IMR-90 (cell line): ENCODE data around the gene ELP6.

ENCODE experiments used
- BHLHE40 ChIP-seq: fragments of 150-350 bp; IDR thresholded peaks from 2 replicates; pipeline ENCODE4 v1.6.1; 2016; ENCODE audit warnings: mild to moderate bottlenecking, low read depth, low read length
- CEBPB ChIP-seq: IDR thresholded peaks from 2 replicates; pipeline ENCODE4 v1.6.1; 2012; ENCODE audit warnings: low read depth, low read length, improper control_type of control experiment
- CHD1 ChIP-seq: IDR thresholded peaks from 2 replicates; pipeline ENCODE4 v1.6.1; 2012; ENCODE audit warnings: low read depth, low read length, improper control_type of control experiment
- CTCF ChIP-seq: conservative IDR thresholded peaks from 2 replicates; pipeline ENCODE4 v1.5.1; 2012; ENCODE audit warnings: mild to moderate bottlenecking, low read depth, low read length, improper control_type of control experiment
- FOS ChIP-seq: fragments of 150-350 bp; IDR thresholded peaks from 2 replicates; pipeline ENCODE4 v1.6.1; 2016; ENCODE audit warnings: low read depth, low read length
- MAZ ChIP-seq: IDR thresholded peaks from 2 replicates; pipeline ENCODE4 v1.6.1; 2012; ENCODE audit warnings: low read depth, mild to moderate bottlenecking, low read length, improper control_type of control experiment, moderate library complexity, borderline replicate concordance
- MXI1 ChIP-seq: IDR thresholded peaks from 2 replicates; pipeline ENCODE4 v1.6.1; 2012; ENCODE audit warnings: low read depth, mild to moderate bottlenecking, low read length, moderate library complexity, borderline replicate concordance
- POLR2A ChIP-seq: IDR thresholded peaks from 2 replicates; pipeline ENCODE4 v1.6.1; 2012; ENCODE audit warnings: mild to moderate bottlenecking, low read depth, low read length
- RAD21 ChIP-seq: IDR thresholded peaks from 2 replicates; pipeline ENCODE4 v1.6.1; 2012; ENCODE audit warnings: low read length, improper control_type of control experiment
- RCOR1 ChIP-seq: IDR thresholded peaks from 2 replicates; pipeline ENCODE4 v1.6.1; 2012; ENCODE audit warnings: mild to moderate bottlenecking, low read length, improper control_type of control experiment; ENCODE audit not compliant: insufficient replicate concordance
- RFX5 ChIP-seq: IDR thresholded peaks from 2 replicates; pipeline ENCODE4 v1.8.0; 2012; ENCODE audit warnings: low read depth, mild to moderate bottlenecking, low read length, moderate library complexity
- SMC3 ChIP-seq: fragments of 150-350 bp; IDR thresholded peaks from 2 replicates; pipeline ENCODE4 v1.6.1; 2016; ENCODE audit warnings: low read depth, mild to moderate bottlenecking, antibody characterized with exemption, low read length, moderate library complexity
- TF ChIP-seq, protein P1 (sequence below): fragments of 150-350 bp; IDR thresholded peaks from 2 replicates; pipeline ENCODE4 v1.6.1; 2017; ENCODE audit warnings: mild to moderate bottlenecking, antibody characterized with exemption, low read length, low read depth

DNA sequence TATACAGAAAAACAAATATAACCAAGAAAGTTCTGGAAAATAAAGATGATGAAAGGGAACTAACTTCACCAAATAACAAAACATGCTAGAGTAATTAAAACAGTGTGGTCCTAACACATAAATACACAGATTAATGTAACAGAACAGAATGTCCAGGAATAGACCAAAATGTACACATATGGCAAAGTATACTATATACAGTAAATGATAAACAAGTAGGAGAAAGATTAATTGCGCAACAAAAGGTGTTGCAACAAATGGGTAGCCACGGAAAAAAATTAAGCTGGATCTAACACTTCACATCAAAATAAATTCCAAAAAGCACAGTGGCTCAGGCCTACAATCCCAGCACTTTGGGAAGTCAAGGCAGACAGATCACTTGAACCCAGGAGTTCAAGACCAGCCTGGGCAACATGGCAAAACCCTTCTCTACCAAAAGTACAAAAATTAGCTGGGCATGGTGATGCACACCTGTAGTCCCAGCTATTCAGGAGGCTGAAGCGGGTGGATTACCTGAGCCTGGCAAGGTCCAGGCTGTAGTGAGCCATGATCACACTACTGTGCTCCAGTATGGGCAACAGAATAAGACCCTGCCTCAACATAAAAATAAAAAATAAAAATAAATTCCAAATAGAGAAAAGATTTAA, 57.6 kb downstream of the ELP6 start:
- no peak for TF ChIP-seq CTCF
- no peak for TF ChIP-seq BHLHE40
- no peak for TF ChIP-seq POLR2A
- TF ChIP-seq, protein P1, sequence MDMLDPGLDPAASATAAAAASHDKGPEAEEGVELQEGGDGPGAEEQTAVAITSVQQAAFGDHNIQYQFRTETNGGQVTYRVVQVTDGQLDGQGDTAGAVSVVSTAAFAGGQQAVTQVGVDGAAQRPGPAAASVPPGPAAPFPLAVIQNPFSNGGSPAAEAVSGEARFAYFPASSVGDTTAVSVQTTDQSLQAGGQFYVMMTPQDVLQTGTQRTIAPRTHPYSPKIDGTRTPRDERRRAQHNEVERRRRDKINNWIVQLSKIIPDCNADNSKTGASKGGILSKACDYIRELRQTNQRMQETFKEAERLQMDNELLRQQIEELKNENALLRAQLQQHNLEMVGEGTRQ = no peak
- no peak for TF ChIP-seq RFX5
- TF ChIP-seq CHD1 = no peak
- TF ChIP-seq MXI1 = no peak
- TF ChIP-seq RAD21 = no peak
- no peak for TF ChIP-seq SMC3
- TF ChIP-seq FOS = no peak
- peak; percentile 98 for TF ChIP-seq CEBPB
- no peak for TF ChIP-seq RCOR1
- no peak for TF ChIP-seq MAZ
